ENCODE measurements around the gene RNPEPL1. TPM values are rescaled to one million over a fixed set of nuclear protein-coding genes. Genes with fewer than 3 reads are reported as not detected.

RNPEPL1 gene
- total and polyA plus RNA-seq, 2 experiments from 2014 or later = 46.3 to 57.2 TPM

DNA sequence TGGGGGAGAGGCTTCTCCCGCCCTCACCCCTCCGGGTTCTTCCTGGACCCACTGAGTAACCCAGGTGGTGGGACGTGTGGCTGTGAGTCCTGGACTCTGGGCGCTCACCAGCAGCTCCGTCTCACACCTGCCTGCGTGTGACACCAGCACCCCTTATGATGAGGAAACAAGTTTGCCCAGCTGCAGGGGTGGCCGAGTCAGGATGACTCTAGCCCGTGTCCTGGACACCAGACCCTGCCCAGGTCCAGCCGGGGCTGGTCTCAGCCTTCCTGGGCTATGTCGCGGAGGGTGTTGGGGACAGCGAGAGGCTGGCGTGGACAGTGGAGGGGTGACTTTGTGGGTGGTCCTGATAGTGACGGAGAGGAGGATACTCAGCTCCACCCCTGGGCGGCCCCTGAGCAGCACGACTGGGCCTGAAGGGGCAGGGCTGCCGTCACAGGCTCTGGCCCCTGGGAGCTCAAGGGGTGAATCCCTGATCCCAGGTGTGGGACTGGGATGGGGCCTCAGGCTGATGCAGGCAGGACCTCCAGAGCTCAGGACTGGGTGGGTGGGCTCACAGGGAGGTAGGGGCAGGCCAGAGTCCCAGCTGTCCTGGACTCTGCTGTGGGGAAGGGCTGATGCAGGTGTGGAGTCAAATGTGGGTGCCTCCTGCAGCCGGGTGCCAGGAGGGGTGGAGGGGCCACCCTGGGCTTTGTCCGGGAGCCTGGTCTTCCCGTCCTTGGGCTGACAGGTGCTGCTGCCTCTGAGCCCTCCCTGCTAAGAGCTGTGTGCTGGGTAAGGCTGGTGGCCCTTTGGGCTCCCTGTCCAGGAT, 60.7 kb downstream of the RNPEPL1 start:
- H3K27ac ChIP-seq = no peak overlapping the region
- H4K20me1 ChIP-seq (ENCODE audit: insufficient read depth, poor library complexity, severe bottlenecking) = no peaks in the 10 kb centered on the region
- no peak overlapping the region for H2AFZ ChIP-seq
- H3K36me3 ChIP-seq (replicated peaks; ENCODE audit: insufficient read depth, low read depth) = no peaks in the 10 kb centered on the region
- H3K4me1 ChIP-seq (ENCODE audit: insufficient read depth) = peaks cover 4% of the 10 kb centered on the region
- H3K9me2 ChIP-seq (replicated peaks; ENCODE audit: insufficient read depth) = no peaks in the 10 kb centered on the region
- no peaks in the 10 kb centered on the region for H3K27me3 ChIP-seq
- no peak for DNase-seq (ENCODE audit: low spot score)
- no peaks in the 10 kb centered on the region for H3K79me2 ChIP-seq
- no peak overlapping the region for H3K4me2 ChIP-seq
- no peaks in the 10 kb centered on the region for H3K9me3 ChIP-seq (ENCODE audit: low read depth)
- H3K4me3 ChIP-seq = no peak overlapping the region
- TF ChIP-seq, protein P1, sequence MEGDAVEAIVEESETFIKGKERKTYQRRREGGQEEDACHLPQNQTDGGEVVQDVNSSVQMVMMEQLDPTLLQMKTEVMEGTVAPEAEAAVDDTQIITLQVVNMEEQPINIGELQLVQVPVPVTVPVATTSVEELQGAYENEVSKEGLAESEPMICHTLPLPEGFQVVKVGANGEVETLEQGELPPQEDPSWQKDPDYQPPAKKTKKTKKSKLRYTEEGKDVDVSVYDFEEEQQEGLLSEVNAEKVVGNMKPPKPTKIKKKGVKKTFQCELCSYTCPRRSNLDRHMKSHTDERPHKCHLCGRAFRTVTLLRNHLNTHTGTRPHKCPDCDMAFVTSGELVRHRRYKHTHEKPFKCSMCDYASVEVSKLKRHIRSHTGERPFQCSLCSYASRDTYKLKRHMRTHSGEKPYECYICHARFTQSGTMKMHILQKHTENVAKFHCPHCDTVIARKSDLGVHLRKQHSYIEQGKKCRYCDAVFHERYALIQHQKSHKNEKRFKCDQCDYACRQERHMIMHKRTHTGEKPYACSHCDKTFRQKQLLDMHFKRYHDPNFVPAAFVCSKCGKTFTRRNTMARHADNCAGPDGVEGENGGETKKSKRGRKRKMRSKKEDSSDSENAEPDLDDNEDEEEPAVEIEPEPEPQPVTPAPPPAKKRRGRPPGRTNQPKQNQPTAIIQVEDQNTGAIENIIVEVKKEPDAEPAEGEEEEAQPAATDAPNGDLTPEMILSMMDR (IDR thresholded peaks at IDR 0.05; ENCODE audit: poor library complexity) = no peak
- TF ChIP-seq EZH2 (IDR thresholded peaks at IDR 0.05; ENCODE audit: borderline replicate concordance) (no peak), EZH2phosphoT487 (IDR thresholded peaks at IDR 0.05; ENCODE audit: low read depth, severe bottlenecking, unreplicated experiment) (no peak)
- WGBS (ENCODE audit: low lambda C conversion rate, missing lambda C conversion rate) = 81% methylated on average over 20 of the region's 20 CpGs

DNA sequence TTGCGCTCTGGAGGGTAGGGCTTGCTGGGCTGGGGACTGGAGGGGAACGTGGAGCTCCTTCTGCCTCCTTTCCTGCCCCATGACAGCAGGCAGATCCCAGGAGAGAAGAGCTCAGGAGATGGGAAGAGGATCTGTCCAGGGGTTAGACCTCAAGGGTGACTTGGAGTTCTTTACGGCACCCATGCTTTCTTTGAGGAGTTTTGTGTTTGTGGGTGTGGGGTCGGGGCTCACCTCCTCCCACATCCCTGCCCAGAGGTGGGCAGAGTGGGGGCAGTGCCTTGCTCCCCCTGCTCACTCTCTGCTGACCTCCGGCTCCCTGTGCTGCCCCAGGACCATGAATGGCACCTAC, 61.3 kb downstream of the RNPEPL1 start:
- no peaks in the 10 kb centered on the region for H3K27me3 ChIP-seq
- WGBS (ENCODE audit: low lambda C conversion rate, missing lambda C conversion rate) = 89% methylated on average over 5 of the region's 5 CpGs
- no peaks in the 10 kb centered on the region for H3K79me2 ChIP-seq
- peaks cover 4% of the 10 kb centered on the region for H3K4me1 ChIP-seq (ENCODE audit: insufficient read depth)
- H3K9me3 ChIP-seq (ENCODE audit: low read depth) = no peaks in the 10 kb centered on the region
- H3K4me3 ChIP-seq = no peak overlapping the region
- H3K4me2 ChIP-seq = no peak overlapping the region
- H4K20me1 ChIP-seq (ENCODE audit: insufficient read depth, poor library complexity, severe bottlenecking) = no peaks in the 10 kb centered on the region
- H3K36me3 ChIP-seq (replicated peaks; ENCODE audit: insufficient read depth, low read depth) = no peaks in the 10 kb centered on the region
- TF ChIP-seq, protein P1 (IDR thresholded peaks at IDR 0.05; ENCODE audit: poor library complexity) = no peak
- TF ChIP-seq EZH2phosphoT487 (IDR thresholded peaks at IDR 0.05; ENCODE audit: low read depth, severe bottlenecking, unreplicated experiment) = no peak
- no peak for DNase-seq (ENCODE audit: low spot score)
- H2AFZ ChIP-seq = no peak overlapping the region
- no peaks in the 10 kb centered on the region for H3K9me2 ChIP-seq (replicated peaks; ENCODE audit: insufficient read depth)
- no peak overlapping the region for H3K27ac ChIP-seq

- no peak for DNase-seq (ENCODE audit: low spot score)
- Histone ChIP-seq H2AFZ (no peak overlapping the region), H3K4me3 (no peak overlapping the region), H3K9me2 (replicated peaks; ENCODE audit: insufficient read depth) (no peaks in the 10 kb centered on the region), H4K20me1 (ENCODE audit: insufficient read depth, poor library complexity, severe bottlenecking) (no peaks in the 10 kb centered on the region), H3K9me3 (ENCODE audit: low read depth) (no peaks in the 10 kb centered on the region), H3K36me3 (replicated peaks; ENCODE audit: insufficient read depth, low read depth) (no peaks in the 10 kb centered on the region), H3K79me2 (no peaks in the 10 kb centered on the region), H3K4me2 (no peak overlapping the region), H3K27ac (no peak overlapping the region), H3K27me3 (no peaks in the 10 kb centered on the region), H3K4me1 (ENCODE audit: insufficient read depth) (peaks cover 4% of the 10 kb centered on the region)
- WGBS (ENCODE audit: low lambda C conversion rate, missing lambda C conversion rate) = 97% methylated on average over 48 of the region's 50 CpGs
- TF ChIP-seq, protein P1 (IDR thresholded peaks at IDR 0.05; ENCODE audit: poor library complexity) = no peak
- TF ChIP-seq EZH2phosphoT487 (IDR thresholded peaks at IDR 0.05; ENCODE audit: low read depth, severe bottlenecking, unreplicated experiment) (no peak), EZH2 (IDR thresholded peaks at IDR 0.05; ENCODE audit: borderline replicate concordance) (no peak)
These were observed 61.9 kb downstream of the RNPEPL1 start for GRCh38 chr2:240629968-240630770.

Other genes starting within 250 kb of the RNPEPL1 start
- gene GPC1, start 132.8 kb upstream of the RNPEPL1 start, total RNA-seq = 57.8 and 71.4 TPM in 2 replicates
- 141 and 142 TPM in 2 replicates for gene GPC1, start 132.8 kb upstream of the RNPEPL1 start, polyA plus RNA-seq
- gene ANKMY1, start 10.5 kb upstream of the RNPEPL1 start, total RNA-seq = 6.7 and 9.2 TPM in 2 replicates
- gene ANKMY1, start 10.5 kb upstream of the RNPEPL1 start, polyA plus RNA-seq = 7.8 and 11.1 TPM in 2 replicates
- gene DUSP28, start 8.1 kb upstream of the RNPEPL1 start, total RNA-seq = 4.6 and 4.8 TPM in 2 replicates
- gene DUSP28, start 8.1 kb upstream of the RNPEPL1 start, polyA plus RNA-seq = 6.3 and 6.8 TPM in 2 replicates
- gene CAPN10, start 18.2 kb downstream of the RNPEPL1 start, total RNA-seq = 19.1 and 24.2 TPM in 2 replicates
- 28.8 and 42.6 TPM in 2 replicates for gene CAPN10, start 18.2 kb downstream of the RNPEPL1 start, polyA plus RNA-seq
- 14.7 and 17.3 TPM in 2 replicates for gene GPR35, start 57.0 kb downstream of the RNPEPL1 start, total RNA-seq
- gene GPR35, start 57.0 kb downstream of the RNPEPL1 start, polyA plus RNA-seq = 10.1 and 10.5 TPM in 2 replicates
- 0.04 TPM in 1 of 2 replicates, not detected in the other for gene AQP12B, start 114.4 kb downstream of the RNPEPL1 start, total RNA-seq
- 0.38 and 0.53 TPM in 2 replicates for gene AQP12B, start 114.4 kb downstream of the RNPEPL1 start, polyA plus RNA-seq
- not detected in 2 replicates for gene AQP12A, start 123.4 kb downstream of the RNPEPL1 start, total RNA-seq
- gene AQP12A, start 123.4 kb downstream of the RNPEPL1 start, polyA plus RNA-seq = not detected in 2 replicates

All from hepatocyte (in vitro differentiated cells).